NT2/D1 (cell line): ENCODE measurements around the gene E2F6.

Experiments used
- DNase-seq: peaks from one replicate; pipeline ENCODE4 v3.0.0-alpha.2; 2011; ENCODE audit warnings: low read depth, low spot score
- H3K27me3 ChIP-seq: 2 replicates; pipeline ENCODE4 v1.6.0; 2011; ENCODE audit warnings: mild to moderate bottlenecking; ENCODE audit not compliant: insufficient read length, insufficient read depth
- H3K36me3 ChIP-seq: 2 replicates; pipeline ENCODE4 v1.6.1; 2011; ENCODE audit warnings: mild to moderate bottlenecking, low read length, mixed read lengths; ENCODE audit not compliant: insufficient read depth, insufficient read length
- H3K4me1 ChIP-seq: 2 replicates; pipeline ENCODE4 v1.5.1; 2011; ENCODE audit not compliant: insufficient read depth, insufficient read length
- H3K4me3 ChIP-seq: 2 replicates; pipeline ENCODE4 v1.5.1; 2011; ENCODE audit warnings: low read depth; ENCODE audit not compliant: insufficient read length
- H3K9ac ChIP-seq: 2 replicates; pipeline ENCODE4 v1.6.0; 2011; ENCODE audit warnings: low read depth; ENCODE audit not compliant: insufficient read length
- H3K9me3 ChIP-seq: 2 replicates; pipeline ENCODE4 v1.5.1; 2011; ENCODE audit warnings: mild to moderate bottlenecking, low read length; ENCODE audit not compliant: insufficient read depth
- SUZ12 ChIP-seq: IDR thresholded peaks from 2 replicates; pipeline ENCODE4 v1.6.1; 2011; ENCODE audit not compliant: insufficient read length, insufficient read depth; ENCODE audit errors: extremely low read depth
- YY1 ChIP-seq: IDR thresholded peaks from 2 replicates; pipeline ENCODE4 v1.6.1; 2011; ENCODE audit not compliant: insufficient read length, insufficient read depth
- ZNF274 ChIP-seq: IDR thresholded peaks from 2 replicates; pipeline ENCODE4 v1.6.1; 2011; ENCODE audit warnings: mild to moderate bottlenecking, low read depth, low read length

Gene E2F6

GRCh38 chr2:11465485-11466306 lies at the start of gene E2F6:
TSS of gene E2F6 (minus strand) at chr2:11466161. CDS start at chr2:11465879, 282 bp downstream.
- peak; percentile 85 for DNase-seq
- TF ChIP-seq YY1, result peak; percentile 36
- no peak for TF ChIP-seq SUZ12
- Histone ChIP-seq H3K27me3 (no peaks in the 10 kb centered on the region), H3K4me1 (no peaks in the 10 kb centered on the region), H3K9ac (peak within 1 kb of the TSS; percentile 64), H3K9me3 (peaks cover 3% of the 10 kb centered on the region; the same call in 1 of the 2 replicates), H3K4me3 (peak within 1 kb of the TSS; percentile 53), H3K36me3 (peaks cover 20% of the 10 kb centered on the region)

GRCh38 chr2:11515490-11515981 lies 49.6 kb upstream of the E2F6 start:
- no peaks in the 10 kb centered on the region for H3K27me3 ChIP-seq
- TF ChIP-seq YY1 (no peak), ZNF274 (no peak), SUZ12 (no peak)
- no peak overlapping the region for H3K4me3 ChIP-seq
- H3K36me3 ChIP-seq, result no peaks in the 10 kb centered on the region
- DNase-seq, result no peak
- H3K4me1 ChIP-seq, result no peaks in the 10 kb centered on the region
- no peak overlapping the region for H3K9ac ChIP-seq
- no peaks in the 10 kb centered on the region for H3K9me3 ChIP-seq

DNA sequence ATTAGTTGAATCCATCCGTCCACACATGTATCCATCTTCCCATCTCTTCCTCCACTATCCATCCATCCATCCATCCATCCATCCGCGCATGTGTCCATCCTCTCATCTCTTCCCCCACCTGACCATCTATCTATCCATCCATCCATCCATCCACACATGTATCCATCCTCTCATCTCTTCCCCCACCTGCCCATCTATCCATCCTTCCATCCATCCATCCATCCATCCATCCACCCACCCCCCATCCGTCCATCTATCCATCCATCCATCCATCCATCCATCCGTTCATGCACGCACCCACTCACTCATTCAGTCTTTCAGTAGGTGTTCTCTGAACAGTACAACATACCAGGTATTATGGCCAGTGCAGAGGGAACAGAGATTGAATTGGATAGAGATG lies 48.9 kb upstream of the E2F6 start:
- no peak overlapping the region for H3K4me3 ChIP-seq
- no peaks in the 10 kb centered on the region for H3K4me1 ChIP-seq
- no peak for TF ChIP-seq YY1
- no peak for TF ChIP-seq ZNF274
- no peak for TF ChIP-seq SUZ12
- H3K27me3 ChIP-seq, result no peaks in the 10 kb centered on the region
- no peaks in the 10 kb centered on the region for H3K36me3 ChIP-seq
- no peaks in the 10 kb centered on the region for H3K9me3 ChIP-seq
- no peak overlapping the region for H3K9ac ChIP-seq
- DNase-seq, result no peak

- Histone ChIP-seq H3K36me3 (no peaks in the 10 kb centered on the region), H3K4me3 (no peak overlapping the region), H3K9me3 (no peaks in the 10 kb centered on the region), H3K4me1 (no peaks in the 10 kb centered on the region), H3K9ac (no peak overlapping the region), H3K27me3 (no peaks in the 10 kb centered on the region)
- DNase-seq, result no peak
- no peak for TF ChIP-seq SUZ12
- TF ChIP-seq YY1, result no peak
- TF ChIP-seq ZNF274, result no peak
Observed at GRCh38 chr2:11514081-11514730, 48.2 kb upstream of the E2F6 start.

DNA sequence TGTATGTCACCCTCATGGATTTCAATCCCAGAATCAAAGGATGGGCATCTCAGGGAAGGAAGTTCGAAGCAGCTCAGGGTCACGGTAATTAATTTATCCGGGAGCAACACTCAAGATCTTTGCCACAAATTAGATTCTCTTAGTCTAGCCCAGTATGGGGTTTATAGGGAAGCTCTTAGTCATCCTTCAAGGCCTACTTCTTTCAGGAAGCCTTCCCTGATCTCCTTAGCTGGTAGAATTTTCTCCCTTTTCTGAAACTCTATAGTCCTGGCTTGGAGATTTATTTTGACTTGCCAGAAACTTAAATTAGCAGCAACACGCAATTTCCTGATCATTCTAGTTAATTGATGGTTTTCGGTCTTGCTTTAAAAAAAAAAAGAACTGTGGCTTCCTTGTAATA lies 47.4 kb upstream of the E2F6 start:
- Histone ChIP-seq H3K4me1 (no peaks in the 10 kb centered on the region), H3K36me3 (no peaks in the 10 kb centered on the region), H3K4me3 (no peak overlapping the region), H3K27me3 (no peaks in the 10 kb centered on the region), H3K9ac (no peak overlapping the region), H3K9me3 (no peaks in the 10 kb centered on the region)
- no peak for TF ChIP-seq YY1
- TF ChIP-seq ZNF274, result no peak
- no peak for TF ChIP-seq SUZ12
- no peak for DNase-seq

- DNase-seq, result no peak
- Histone ChIP-seq H3K9me3 (no peaks in the 10 kb centered on the region), H3K4me1 (no peaks in the 10 kb centered on the region), H3K36me3 (no peaks in the 10 kb centered on the region), H3K4me3 (no peak overlapping the region), H3K27me3 (no peaks in the 10 kb centered on the region), H3K9ac (no peak overlapping the region)
- no peak for TF ChIP-seq YY1
- no peak for TF ChIP-seq ZNF274
- no peak for TF ChIP-seq SUZ12
Observed at GRCh38 chr2:11512431-11512830, 46.5 kb upstream of the E2F6 start.

DNA sequence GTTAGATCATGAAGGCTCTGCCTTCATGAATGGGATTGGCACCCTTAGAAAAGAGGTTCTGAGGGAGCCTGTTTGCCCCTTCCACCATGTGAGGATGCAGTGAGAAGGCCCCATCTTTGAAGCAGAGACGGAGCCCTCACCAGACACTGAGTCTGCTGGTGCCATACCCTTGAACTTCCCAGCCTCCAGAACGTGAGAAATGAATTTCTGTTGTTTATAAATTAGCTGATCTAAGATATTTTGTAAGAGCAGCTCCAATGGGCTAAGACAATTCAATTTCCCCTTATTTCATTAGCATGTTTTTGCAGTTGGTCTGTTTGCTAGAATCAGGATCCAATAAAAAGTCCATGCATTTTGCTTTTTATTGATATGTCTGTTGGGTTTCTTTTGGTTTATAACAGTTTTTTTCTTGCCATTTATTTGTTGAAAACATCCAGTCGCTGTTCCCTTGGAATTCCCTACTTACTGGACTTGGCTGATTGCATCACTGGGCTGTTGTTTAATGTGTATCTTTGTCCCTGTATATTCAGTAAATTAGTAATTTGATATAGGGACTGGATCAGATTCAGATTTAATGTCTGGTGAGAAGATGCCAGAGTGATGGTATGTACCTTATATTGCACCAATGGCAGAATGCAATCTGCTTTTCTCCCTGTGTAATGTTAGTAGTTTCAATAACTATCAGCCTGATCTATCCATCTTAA lies 43.8 kb upstream of the E2F6 start:
- no peak for DNase-seq
- Histone ChIP-seq H3K27me3 (no peaks in the 10 kb centered on the region), H3K36me3 (no peaks in the 10 kb centered on the region), H3K9ac (no peak overlapping the region), H3K9me3 (no peaks in the 10 kb centered on the region), H3K4me1 (no peaks in the 10 kb centered on the region), H3K4me3 (no peak overlapping the region)
- TF ChIP-seq SUZ12, result no peak
- no peak for TF ChIP-seq YY1
- TF ChIP-seq ZNF274, result no peak
